Smooth muscle cell of the brain vasculature (primary cell): Measurements from ENCODE around the gene CYB561D1.

Experiments
- DNase-seq: peaks from one replicate; pipeline ENCODE4 v3.0.0-alpha.2; 2012; ENCODE audit warnings: low read depth, low spot score

The CYB561D1 gene

GRCh38 chr1:109548321-109549267 lies 54.7 kb downstream of the CYB561D1 start, which contains the start of gene GNAI3:
TSS of gene GNAI3 (plus strand) at chr1:109548615. CDS start at chr1:109548721, 106 bp downstream.
- peak; percentile 85 for DNase-seq
